ENCODE results near the gene SPOCK1.
"Not testable (repeated sequence)": the region's sequence is repeated elsewhere in the genome, so short reads cannot be mapped to it uniquely, and the experiment has no call there.

SPOCK1 gene

GRCh38 chr5:137259115-137259514, 240.0 kb downstream of the SPOCK1 start:
- not testable (repeated sequence) for DNase-seq

- DNase-seq: no peak
Observed at GRCh38 chr5:137254119-137255090, 244.7 kb downstream of the SPOCK1 start.

- DNase-seq: no peak
Observed at GRCh38 chr5:137252512-137252911, 246.6 kb downstream of the SPOCK1 start.

GRCh38 chr5:137250421-137250820, 248.7 kb downstream of the SPOCK1 start:
- no peak for DNase-seq

- no peak for DNase-seq
Observed at GRCh38 chr5:137248527-137248926, 250.6 kb downstream of the SPOCK1 start.

- DNase-seq: no peak
Observed at GRCh38 chr5:137245438-137245837, 253.7 kb downstream of the SPOCK1 start.

- no peak for DNase-seq
Observed at GRCh38 chr5:137240285-137240684, 258.8 kb downstream of the SPOCK1 start.

GRCh38 chr5:137236849-137237507, 262.1 kb downstream of the SPOCK1 start:
- DNase-seq: no peak

GRCh38 chr5:137236252-137236651, 262.9 kb downstream of the SPOCK1 start:
- DNase-seq: no peak

- no peak for DNase-seq
Observed at GRCh38 chr5:137234973-137235943, 263.9 kb downstream of the SPOCK1 start.

GRCh38 chr5:137233726-137234125, 265.4 kb downstream of the SPOCK1 start:
- DNase-seq: no peak

- DNase-seq: not testable (repeated sequence)
Observed at GRCh38 chr5:137233304-137233703, 265.8 kb downstream of the SPOCK1 start.

- no peak for DNase-seq
Observed at GRCh38 chr5:137231540-137231939, 267.6 kb downstream of the SPOCK1 start.

- DNase-seq: no peak
Observed at GRCh38 chr5:137228816-137229215, 270.3 kb downstream of the SPOCK1 start.

- no peak for DNase-seq
Observed at GRCh38 chr5:137226081-137226480, 273.0 kb downstream of the SPOCK1 start.

- DNase-seq: no peak
Observed at GRCh38 chr5:137223324-137224295, 275.5 kb downstream of the SPOCK1 start.

- no peak for DNase-seq
Observed at GRCh38 chr5:137221943-137222342, 277.2 kb downstream of the SPOCK1 start.

- DNase-seq: no peak
Observed at GRCh38 chr5:137220523-137220927, 278.6 kb downstream of the SPOCK1 start.

- DNase-seq: no peak
Observed at GRCh38 chr5:137218896-137219295, 280.2 kb downstream of the SPOCK1 start.

- DNase-seq: no peak
Observed at GRCh38 chr5:137218471-137218870, 280.7 kb downstream of the SPOCK1 start.

- no peak for DNase-seq
Observed at GRCh38 chr5:137217599-137218200, 281.4 kb downstream of the SPOCK1 start.
